PFSK-1 (cell line): ENCODE data around the gene PCDH15.

Experiments
- FOXP2 ChIP-seq: optimal IDR thresholded peaks from 2 replicates; pipeline ENCODE3; 2011; ENCODE audit warnings: borderline replicate concordance, control low read depth, inconsistent platforms; ENCODE audit not compliant: insufficient read depth; ENCODE audit errors: extremely low read length, extremely low read depth
- POLR2AphosphoS5 ChIP-seq: IDR thresholded peaks from 2 replicates; pipeline ENCODE4 v1.6.1; 2012; ENCODE audit warnings: low read depth, mild to moderate bottlenecking, control low read depth, low read length, moderate library complexity
- SIN3A ChIP-seq: IDR thresholded peaks from 2 replicates; pipeline ENCODE4 v1.6.1; 2012; ENCODE audit warnings: mild to moderate bottlenecking, low read length, moderate library complexity, borderline replicate concordance; ENCODE audit not compliant: insufficient read depth
- TAF1 ChIP-seq: IDR thresholded peaks from 2 replicates; pipeline ENCODE4 v1.6.1; 2012; ENCODE audit warnings: low read length, control low read depth, borderline replicate concordance; ENCODE audit not compliant: insufficient read depth
- TF ChIP-seq, protein P1 (sequence below), 2 experiments: IDR thresholded peaks; 2 replicates each; pipeline versions ENCODE4 v1.6.1 to v1.8.0; 2011 to 2012; ENCODE audit warnings: low read depth in 2 of 2, low read length in 2 of 2, control low read depth in 1 of 2, inconsistent platforms in 1 of 2, mild to moderate bottlenecking in 1 of 2, moderate library complexity in 1 of 2; ENCODE audit not compliant: insufficient read depth in 1 of 2

The PCDH15 gene

DNA sequence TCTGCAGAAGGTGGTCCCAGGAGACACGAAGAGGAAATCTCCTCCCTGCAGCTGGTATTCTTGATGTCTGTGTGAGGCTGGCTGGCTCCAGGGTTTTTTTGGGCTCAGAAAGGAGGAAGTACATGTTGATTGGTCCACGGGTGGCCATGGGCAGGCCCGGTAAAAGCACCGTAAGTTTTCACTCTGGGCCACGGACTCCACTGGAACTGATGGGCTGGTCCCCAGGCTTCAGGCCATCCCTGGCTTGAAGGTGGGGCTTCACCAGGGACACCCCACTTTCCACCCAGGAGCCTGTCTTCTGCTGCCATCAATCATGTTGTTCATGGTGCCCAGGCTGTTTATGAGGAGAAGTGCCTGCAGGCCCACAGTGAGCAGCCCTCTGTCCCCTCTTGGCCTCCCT, 736.8 kb downstream of the PCDH15 start:
- TF ChIP-seq, protein P1, sequence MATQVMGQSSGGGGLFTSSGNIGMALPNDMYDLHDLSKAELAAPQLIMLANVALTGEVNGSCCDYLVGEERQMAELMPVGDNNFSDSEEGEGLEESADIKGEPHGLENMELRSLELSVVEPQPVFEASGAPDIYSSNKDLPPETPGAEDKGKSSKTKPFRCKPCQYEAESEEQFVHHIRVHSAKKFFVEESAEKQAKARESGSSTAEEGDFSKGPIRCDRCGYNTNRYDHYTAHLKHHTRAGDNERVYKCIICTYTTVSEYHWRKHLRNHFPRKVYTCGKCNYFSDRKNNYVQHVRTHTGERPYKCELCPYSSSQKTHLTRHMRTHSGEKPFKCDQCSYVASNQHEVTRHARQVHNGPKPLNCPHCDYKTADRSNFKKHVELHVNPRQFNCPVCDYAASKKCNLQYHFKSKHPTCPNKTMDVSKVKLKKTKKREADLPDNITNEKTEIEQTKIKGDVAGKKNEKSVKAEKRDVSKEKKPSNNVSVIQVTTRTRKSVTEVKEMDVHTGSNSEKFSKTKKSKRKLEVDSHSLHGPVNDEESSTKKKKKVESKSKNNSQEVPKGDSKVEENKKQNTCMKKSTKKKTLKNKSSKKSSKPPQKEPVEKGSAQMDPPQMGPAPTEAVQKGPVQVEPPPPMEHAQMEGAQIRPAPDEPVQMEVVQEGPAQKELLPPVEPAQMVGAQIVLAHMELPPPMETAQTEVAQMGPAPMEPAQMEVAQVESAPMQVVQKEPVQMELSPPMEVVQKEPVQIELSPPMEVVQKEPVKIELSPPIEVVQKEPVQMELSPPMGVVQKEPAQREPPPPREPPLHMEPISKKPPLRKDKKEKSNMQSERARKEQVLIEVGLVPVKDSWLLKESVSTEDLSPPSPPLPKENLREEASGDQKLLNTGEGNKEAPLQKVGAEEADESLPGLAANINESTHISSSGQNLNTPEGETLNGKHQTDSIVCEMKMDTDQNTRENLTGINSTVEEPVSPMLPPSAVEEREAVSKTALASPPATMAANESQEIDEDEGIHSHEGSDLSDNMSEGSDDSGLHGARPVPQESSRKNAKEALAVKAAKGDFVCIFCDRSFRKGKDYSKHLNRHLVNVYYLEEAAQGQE (IDR thresholded peaks at IDR 0.05; ENCODE audit: insufficient read depth in 1 of 2, low read depth in 2 of 2, low read length in 2 of 2) = no peak
- TF ChIP-seq TAF1 = no peak
- no peak for TF ChIP-seq FOXP2
- TF ChIP-seq SIN3A = no peak
- TF ChIP-seq POLR2AphosphoS5 = no peak

DNA sequence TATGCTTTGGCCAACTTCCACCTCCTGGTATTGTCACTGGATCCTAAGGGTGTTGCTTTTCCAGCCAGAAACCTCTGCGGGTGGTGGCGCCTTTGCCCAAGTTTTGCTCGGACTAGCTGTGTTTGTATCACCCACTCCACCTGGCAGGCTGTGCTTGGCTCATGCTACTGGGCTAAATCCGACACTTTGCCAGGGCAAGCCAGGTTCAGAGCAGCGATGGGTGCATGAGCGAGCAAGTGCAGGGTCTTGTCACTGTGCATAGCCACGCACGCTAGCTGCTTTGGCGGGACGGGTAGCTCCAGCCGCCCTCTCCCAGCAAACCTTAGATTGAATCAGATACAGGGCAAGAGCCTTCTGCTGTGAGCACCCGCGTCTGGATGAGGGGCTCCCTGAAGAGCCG, 737.5 kb downstream of the PCDH15 start:
- TF ChIP-seq SIN3A (no peak), POLR2AphosphoS5 (no peak), TAF1 (no peak), FOXP2 (no peak)
- TF ChIP-seq, protein P1 (IDR thresholded peaks at IDR 0.05; ENCODE audit: insufficient read depth in 1 of 2, low read depth in 2 of 2, low read length in 2 of 2) = no peak

DNA sequence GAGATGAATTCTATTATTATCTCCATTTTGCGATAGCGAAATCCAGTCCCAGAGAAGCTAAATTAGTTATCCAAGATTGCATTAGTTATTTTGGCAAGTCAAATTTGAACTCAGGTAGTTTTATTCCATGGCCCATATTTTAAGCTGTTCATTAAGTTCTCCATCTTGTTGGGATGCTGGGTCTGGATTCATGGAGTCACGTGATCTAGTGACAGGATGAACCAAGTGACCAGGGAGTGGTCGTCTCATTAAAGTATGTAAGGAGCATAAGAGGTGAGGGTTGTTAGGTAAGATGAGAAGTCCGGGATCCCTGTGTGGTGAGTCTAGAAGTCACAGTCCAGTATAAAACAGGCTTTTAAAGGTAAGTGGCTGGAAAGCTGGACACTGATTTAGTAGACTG, 740.5 kb downstream of the PCDH15 start:
- TF ChIP-seq POLR2AphosphoS5 = no peak
- TF ChIP-seq SIN3A = no peak
- TF ChIP-seq FOXP2 = no peak
- TF ChIP-seq, protein P1 (IDR thresholded peaks at IDR 0.05; ENCODE audit: insufficient read depth in 1 of 2, low read depth in 2 of 2, low read length in 2 of 2) = no peak
- no peak for TF ChIP-seq TAF1

DNA sequence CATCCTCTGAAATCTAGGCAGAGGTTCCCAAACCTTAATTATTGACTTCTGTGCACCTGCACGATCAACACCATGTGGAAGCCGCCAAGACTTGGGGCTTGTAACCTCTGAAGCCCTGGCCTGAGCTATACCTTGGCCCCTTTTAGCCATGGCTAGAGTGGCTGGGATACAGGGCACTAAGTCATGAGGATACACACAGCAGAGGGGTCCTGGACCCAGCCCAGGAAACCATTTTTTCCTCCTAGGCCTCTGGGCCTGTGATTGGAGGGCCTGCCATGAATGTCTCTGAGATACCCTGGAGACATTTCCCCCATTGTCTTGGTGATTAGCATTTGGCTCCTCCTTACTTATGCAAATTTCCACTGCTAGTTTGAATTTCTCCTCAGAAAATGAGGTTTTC, 743.7 kb downstream of the PCDH15 start:
- TF ChIP-seq SIN3A (no peak), POLR2AphosphoS5 (no peak), FOXP2 (no peak), TAF1 (no peak)
- TF ChIP-seq, protein P1 (IDR thresholded peaks at IDR 0.05; ENCODE audit: insufficient read depth in 1 of 2, low read depth in 2 of 2, low read length in 2 of 2) = no peak

DNA sequence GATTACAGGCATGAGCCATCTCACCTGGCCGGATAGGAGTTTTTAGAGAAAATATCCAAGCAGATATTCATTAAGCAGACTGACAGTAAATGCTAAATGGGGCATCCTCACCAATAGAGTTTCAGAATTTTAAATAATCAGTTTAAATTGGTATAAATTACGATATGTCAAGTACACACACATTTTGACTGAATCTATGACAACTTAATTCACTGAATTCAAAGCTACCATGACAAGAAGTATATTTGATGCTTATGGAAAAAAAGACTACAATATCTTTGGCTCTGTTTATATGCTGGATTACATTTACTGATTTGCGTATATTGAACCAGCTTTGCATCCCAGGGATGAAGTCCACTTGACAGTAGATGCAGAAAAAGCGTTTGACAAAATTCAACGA, 774.7 kb downstream of the PCDH15 start:
- no peak for TF ChIP-seq POLR2AphosphoS5
- TF ChIP-seq, protein P1 (IDR thresholded peaks at IDR 0.05; ENCODE audit: insufficient read depth in 1 of 2, low read depth in 2 of 2, low read length in 2 of 2) = no peak
- no peak for TF ChIP-seq TAF1
- no peak for TF ChIP-seq SIN3A
- TF ChIP-seq FOXP2 = no peak
